GM12878 (cell line): ENCODE results near the gene PKP3.

Source experiments
- CEBPB ChIP-seq, 2 experiments: fragments of 150-350 bp in 1 of 2; IDR thresholded peaks; 2 replicates each; pipeline ENCODE4 v1.6.1; 2012 to 2014; ENCODE audit warnings: low read depth in 2 of 2, low read length in 2 of 2, borderline replicate concordance in 1 of 2, inconsistent platforms in 1 of 2
- CREB1 ChIP-seq: IDR thresholded peaks from 2 replicates; pipeline ENCODE4 v1.6.1; 2012; ENCODE audit warnings: low read depth, mild to moderate bottlenecking, inconsistent platforms
- EGR1 ChIP-seq, 2 experiments: IDR thresholded peaks; 1 replicate in 1 of 2; 2 replicates in 1 of 2; pipeline ENCODE4 v1.6.1; 2011 to 2012; ENCODE audit warnings: low read depth in 2 of 2, low read length in 2 of 2, borderline replicate concordance in 1 of 2, mild to moderate bottlenecking in 1 of 2, moderate library complexity in 1 of 2
- GABPA ChIP-seq: IDR thresholded peaks from 2 replicates; pipeline ENCODE4 v1.6.1; 2014; ENCODE audit warnings: antibody characterized with exemption, low read depth, mild to moderate bottlenecking, inconsistent platforms
- HDGF ChIP-seq: fragments of 450-650 bp; IDR thresholded peaks from 2 replicates; pipeline ENCODE4 v1.6.1; 2016; ENCODE audit warnings: antibody characterized with exemption
- NBN ChIP-seq: fragments of 450-650 bp; IDR thresholded peaks from 2 replicates; pipeline ENCODE4 v1.6.1; 2016
- POLR2A ChIP-seq: IDR thresholded peaks from 2 replicates; pipeline ENCODE4 v1.6.1; 2011; ENCODE audit warnings: low read depth, mild to moderate bottlenecking, low read length
- POLR2AphosphoS5 ChIP-seq: IDR thresholded peaks from 2 replicates; pipeline ENCODE4 v1.6.1; 2011; ENCODE audit warnings: mild to moderate bottlenecking, low read length, inconsistent platforms
- TF ChIP-seq, protein P1 (sequence below): IDR thresholded peaks from 2 replicates; pipeline ENCODE4 v1.6.1; 2012; ENCODE audit warnings: mild to moderate bottlenecking, low read depth, low read length
- TF ChIP-seq, protein P2 (sequence below): fragments of 150-350 bp; IDR thresholded peaks from 2 replicates; pipeline ENCODE4 v1.6.1; 2014; ENCODE audit warnings: mild to moderate bottlenecking, low read depth, low read length
- TF ChIP-seq, protein P3 (sequence below): IDR thresholded peaks from 2 replicates; pipeline ENCODE4 v1.6.1; 2011; ENCODE audit warnings: low read depth, low read length, improper control_type of control experiment, borderline replicate concordance
- TF ChIP-seq, protein P4 (sequence below): fragments of 450-650 bp; IDR thresholded peaks from 2 replicates; pipeline ENCODE4 v1.6.1; 2017; ENCODE audit warnings: antibody characterized with exemption, mild to moderate bottlenecking, moderate library complexity

DNA sequence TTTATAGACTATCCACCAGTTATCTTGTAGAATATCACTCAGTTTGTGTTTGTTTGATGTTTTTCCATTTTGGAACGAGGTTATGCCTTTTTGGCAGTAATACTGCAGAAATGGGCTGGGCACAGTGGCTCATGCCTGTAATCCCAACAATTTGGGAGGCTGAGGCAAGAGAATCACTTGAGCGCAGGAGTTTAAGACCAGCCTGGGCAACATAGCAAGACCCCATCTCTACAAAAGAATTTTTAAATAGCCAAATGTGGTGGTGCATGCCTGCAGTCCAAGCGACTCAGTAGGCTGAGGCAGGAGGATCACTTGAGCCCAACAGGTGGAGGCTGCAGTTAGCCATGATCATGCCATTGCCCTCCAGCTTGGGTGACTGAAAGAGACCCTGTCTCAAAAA, 47.5 kb upstream of the PKP3 start:
- TF ChIP-seq, protein P1, sequence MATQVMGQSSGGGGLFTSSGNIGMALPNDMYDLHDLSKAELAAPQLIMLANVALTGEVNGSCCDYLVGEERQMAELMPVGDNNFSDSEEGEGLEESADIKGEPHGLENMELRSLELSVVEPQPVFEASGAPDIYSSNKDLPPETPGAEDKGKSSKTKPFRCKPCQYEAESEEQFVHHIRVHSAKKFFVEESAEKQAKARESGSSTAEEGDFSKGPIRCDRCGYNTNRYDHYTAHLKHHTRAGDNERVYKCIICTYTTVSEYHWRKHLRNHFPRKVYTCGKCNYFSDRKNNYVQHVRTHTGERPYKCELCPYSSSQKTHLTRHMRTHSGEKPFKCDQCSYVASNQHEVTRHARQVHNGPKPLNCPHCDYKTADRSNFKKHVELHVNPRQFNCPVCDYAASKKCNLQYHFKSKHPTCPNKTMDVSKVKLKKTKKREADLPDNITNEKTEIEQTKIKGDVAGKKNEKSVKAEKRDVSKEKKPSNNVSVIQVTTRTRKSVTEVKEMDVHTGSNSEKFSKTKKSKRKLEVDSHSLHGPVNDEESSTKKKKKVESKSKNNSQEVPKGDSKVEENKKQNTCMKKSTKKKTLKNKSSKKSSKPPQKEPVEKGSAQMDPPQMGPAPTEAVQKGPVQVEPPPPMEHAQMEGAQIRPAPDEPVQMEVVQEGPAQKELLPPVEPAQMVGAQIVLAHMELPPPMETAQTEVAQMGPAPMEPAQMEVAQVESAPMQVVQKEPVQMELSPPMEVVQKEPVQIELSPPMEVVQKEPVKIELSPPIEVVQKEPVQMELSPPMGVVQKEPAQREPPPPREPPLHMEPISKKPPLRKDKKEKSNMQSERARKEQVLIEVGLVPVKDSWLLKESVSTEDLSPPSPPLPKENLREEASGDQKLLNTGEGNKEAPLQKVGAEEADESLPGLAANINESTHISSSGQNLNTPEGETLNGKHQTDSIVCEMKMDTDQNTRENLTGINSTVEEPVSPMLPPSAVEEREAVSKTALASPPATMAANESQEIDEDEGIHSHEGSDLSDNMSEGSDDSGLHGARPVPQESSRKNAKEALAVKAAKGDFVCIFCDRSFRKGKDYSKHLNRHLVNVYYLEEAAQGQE, result no peak
- TF ChIP-seq GABPA (no peak), HDGF (no peak), POLR2A (no peak), CREB1 (no peak), CEBPB (IDR thresholded peaks at IDR 0.05; ENCODE audit: borderline replicate concordance in 1 of 2, low read depth in 2 of 2, low read length in 2 of 2) (no peak), NBN (no peak), POLR2AphosphoS5 (no peak), EGR1 (IDR thresholded peaks at IDR 0.05; ENCODE audit: borderline replicate concordance in 1 of 2, low read depth in 2 of 2, low read length in 2 of 2) (no peak)
- TF ChIP-seq, protein P2, sequence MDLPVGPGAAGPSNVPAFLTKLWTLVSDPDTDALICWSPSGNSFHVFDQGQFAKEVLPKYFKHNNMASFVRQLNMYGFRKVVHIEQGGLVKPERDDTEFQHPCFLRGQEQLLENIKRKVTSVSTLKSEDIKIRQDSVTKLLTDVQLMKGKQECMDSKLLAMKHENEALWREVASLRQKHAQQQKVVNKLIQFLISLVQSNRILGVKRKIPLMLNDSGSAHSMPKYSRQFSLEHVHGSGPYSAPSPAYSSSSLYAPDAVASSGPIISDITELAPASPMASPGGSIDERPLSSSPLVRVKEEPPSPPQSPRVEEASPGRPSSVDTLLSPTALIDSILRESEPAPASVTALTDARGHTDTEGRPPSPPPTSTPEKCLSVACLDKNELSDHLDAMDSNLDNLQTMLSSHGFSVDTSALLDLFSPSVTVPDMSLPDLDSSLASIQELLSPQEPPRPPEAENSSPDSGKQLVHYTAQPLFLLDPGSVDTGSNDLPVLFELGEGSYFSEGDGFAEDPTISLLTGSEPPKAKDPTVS, result no peak
- TF ChIP-seq, protein P3, sequence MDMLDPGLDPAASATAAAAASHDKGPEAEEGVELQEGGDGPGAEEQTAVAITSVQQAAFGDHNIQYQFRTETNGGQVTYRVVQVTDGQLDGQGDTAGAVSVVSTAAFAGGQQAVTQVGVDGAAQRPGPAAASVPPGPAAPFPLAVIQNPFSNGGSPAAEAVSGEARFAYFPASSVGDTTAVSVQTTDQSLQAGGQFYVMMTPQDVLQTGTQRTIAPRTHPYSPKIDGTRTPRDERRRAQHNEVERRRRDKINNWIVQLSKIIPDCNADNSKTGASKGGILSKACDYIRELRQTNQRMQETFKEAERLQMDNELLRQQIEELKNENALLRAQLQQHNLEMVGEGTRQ, result no peak
- TF ChIP-seq, protein P4, sequence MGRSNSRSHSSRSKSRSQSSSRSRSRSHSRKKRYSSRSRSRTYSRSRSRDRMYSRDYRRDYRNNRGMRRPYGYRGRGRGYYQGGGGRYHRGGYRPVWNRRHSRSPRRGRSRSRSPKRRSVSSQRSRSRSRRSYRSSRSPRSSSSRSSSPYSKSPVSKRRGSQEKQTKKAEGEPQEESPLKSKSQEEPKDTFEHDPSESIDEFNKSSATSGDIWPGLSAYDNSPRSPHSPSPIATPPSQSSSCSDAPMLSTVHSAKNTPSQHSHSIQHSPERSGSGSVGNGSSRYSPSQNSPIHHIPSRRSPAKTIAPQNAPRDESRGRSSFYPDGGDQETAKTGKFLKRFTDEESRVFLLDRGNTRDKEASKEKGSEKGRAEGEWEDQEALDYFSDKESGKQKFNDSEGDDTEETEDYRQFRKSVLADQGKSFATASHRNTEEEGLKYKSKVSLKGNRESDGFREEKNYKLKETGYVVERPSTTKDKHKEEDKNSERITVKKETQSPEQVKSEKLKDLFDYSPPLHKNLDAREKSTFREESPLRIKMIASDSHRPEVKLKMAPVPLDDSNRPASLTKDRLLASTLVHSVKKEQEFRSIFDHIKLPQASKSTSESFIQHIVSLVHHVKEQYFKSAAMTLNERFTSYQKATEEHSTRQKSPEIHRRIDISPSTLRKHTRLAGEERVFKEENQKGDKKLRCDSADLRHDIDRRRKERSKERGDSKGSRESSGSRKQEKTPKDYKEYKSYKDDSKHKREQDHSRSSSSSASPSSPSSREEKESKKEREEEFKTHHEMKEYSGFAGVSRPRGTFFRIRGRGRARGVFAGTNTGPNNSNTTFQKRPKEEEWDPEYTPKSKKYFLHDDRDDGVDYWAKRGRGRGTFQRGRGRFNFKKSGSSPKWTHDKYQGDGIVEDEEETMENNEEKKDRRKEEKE, result no peak
